ENCODE results near the gene ZNF391.

The ZNF391 gene

GRCh38 chr6:27442932-27443331 lies 54.4 kb downstream of the ZNF391 start:
- peaks cover 29% of the 10 kb centered on the region for H3K36me3 Mint-ChIP-seq (ENCODE audit: low read depth)
- no peaks in the 10 kb centered on the region for H3K4me1 Mint-ChIP-seq
- H3K27me3 Mint-ChIP-seq (ENCODE audit: low read depth): no peaks in the 10 kb centered on the region
- peaks cover 33% of the 10 kb centered on the region for H3K9me3 Mint-ChIP-seq
- no peak overlapping the region for H3K27ac Mint-ChIP-seq
- H3K4me3 Mint-ChIP-seq: no peak overlapping the region
- TF ChIP-seq CTCF (IDR thresholded peaks at IDR 0.05; ENCODE audit: unreplicated experiment in 3 of 3): no peak

- Mint-ChIP-seq H3K4me3 (no peak overlapping the region), H3K27me3 (ENCODE audit: low read depth) (no peaks in the 10 kb centered on the region), H3K9me3 (peaks cover 72% of the 10 kb centered on the region), H3K27ac (no peak overlapping the region), H3K36me3 (ENCODE audit: low read depth) (peaks cover 78% of the 10 kb centered on the region), H3K4me1 (no peaks in the 10 kb centered on the region)
- no peak for TF ChIP-seq CTCF (IDR thresholded peaks at IDR 0.05; ENCODE audit: unreplicated experiment in 3 of 3)
Observed at GRCh38 chr6:27448456-27448855, 59.9 kb downstream of the ZNF391 start.

GRCh38 chr6:27451660-27452390 lies 63.3 kb downstream of the ZNF391 start:
- peaks cover 97% of the 10 kb centered on the region for H3K36me3 Mint-ChIP-seq (ENCODE audit: low read depth)
- H3K27ac Mint-ChIP-seq: no peak overlapping the region
- peaks cover 93% of the 10 kb centered on the region for H3K9me3 Mint-ChIP-seq
- H3K4me1 Mint-ChIP-seq: no peaks in the 10 kb centered on the region
- no peak for TF ChIP-seq CTCF (IDR thresholded peaks at IDR 0.05; ENCODE audit: unreplicated experiment in 3 of 3)
- H3K4me3 Mint-ChIP-seq: no peak overlapping the region
- peaks cover 5% of the 10 kb centered on the region for H3K27me3 Mint-ChIP-seq (ENCODE audit: low read depth)

GRCh38 chr6:27452496-27452897 lies 63.9 kb downstream of the ZNF391 start:
- TF ChIP-seq CTCF (IDR thresholded peaks at IDR 0.05; ENCODE audit: unreplicated experiment in 3 of 3): no peak
- peaks cover 98% of the 10 kb centered on the region for H3K36me3 Mint-ChIP-seq (ENCODE audit: low read depth)

More at GRCh38 chr6:27452496-27452897, 63.9 kb downstream of the ZNF391 start:
- peaks cover 96% of the 10 kb centered on the region for H3K9me3 Mint-ChIP-seq
- no peaks in the 10 kb centered on the region for H3K4me1 Mint-ChIP-seq
- H3K27me3 Mint-ChIP-seq (ENCODE audit: low read depth): peaks cover 5% of the 10 kb centered on the region
- no peak overlapping the region for H3K27ac Mint-ChIP-seq
- H3K4me3 Mint-ChIP-seq: no peak overlapping the region
